NCI-H2196 (cell line): ENCODE results near the gene RCAN3.
"Not testable (repeated sequence)": the region's sequence is repeated elsewhere in the genome, so short reads cannot be mapped to it uniquely, and the experiment has no call there.

ENCODE experiments used
- DNase-seq: peaks from one replicate; lab custom pipeline; 2025; ENCODE audit not compliant: unreplicated experiment; lab: John Stamatoyannopoulos, UW

RCAN3 gene

DNA sequence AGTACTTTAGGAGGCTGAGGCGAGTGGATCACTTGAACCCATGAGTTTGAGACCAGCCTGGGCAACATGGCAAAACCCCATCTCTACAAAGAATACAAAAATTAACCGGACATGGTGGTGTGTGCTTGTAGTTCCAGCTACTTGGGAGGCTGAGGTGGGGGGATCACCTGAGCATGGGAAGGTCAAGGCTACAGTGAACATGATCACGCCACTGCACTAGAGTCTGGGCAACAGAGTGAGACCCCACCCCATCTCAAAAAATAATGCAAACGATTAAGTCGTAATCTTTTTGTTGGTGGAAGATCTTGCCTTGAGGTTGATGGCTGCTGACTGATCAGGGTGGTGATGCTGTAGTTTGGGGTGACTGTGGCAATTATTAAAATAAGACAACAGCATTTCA, 6.3 kb downstream of the RCAN3 start:
- no peak for DNase-seq

- DNase-seq: no peak
Measured at GRCh38 chr1:24513706-24514105, 11.1 kb downstream of the RCAN3 start.

GRCh38 chr1:24514946-24515345, 12.3 kb downstream of the RCAN3 start:
- no peak for DNase-seq

- DNase-seq: not testable (repeated sequence)
Measured at GRCh38 chr1:24515671-24516209, 13.1 kb downstream of the RCAN3 start.

DNA sequence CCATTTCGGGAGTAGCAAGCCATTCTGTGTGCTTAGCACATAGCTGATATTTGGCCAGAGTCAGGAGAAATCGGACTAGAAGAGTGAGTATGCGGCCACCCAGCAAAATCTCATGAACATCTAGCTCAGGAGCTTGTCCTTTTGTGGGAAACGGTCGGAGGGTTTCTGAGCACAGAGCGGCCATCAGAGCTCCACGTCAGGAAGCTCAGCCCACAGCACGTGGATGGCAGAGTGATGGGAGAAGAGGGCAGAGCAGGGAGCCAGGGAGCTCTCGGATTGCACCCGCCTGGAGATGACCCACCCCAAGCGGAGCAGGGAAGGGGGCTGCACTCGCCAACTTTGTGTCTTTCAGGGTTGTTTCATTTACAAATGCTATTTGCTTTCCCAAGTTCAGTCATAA, 13.9 kb downstream of the RCAN3 start:
- DNase-seq: no peak

GRCh38 chr1:24517898-24518297, 15.3 kb downstream of the RCAN3 start:
- DNase-seq: no peak

GRCh38 chr1:24520282-24520681, 17.6 kb downstream of the RCAN3 start:
- not testable (repeated sequence) for DNase-seq

GRCh38 chr1:24525606-24526005, 23.0 kb downstream of the RCAN3 start:
- DNase-seq: no peak

GRCh38 chr1:24526045-24526444, 23.4 kb downstream of the RCAN3 start:
- DNase-seq: no peak

- no peak for DNase-seq
Measured at GRCh38 chr1:24526940-24527542, 24.4 kb downstream of the RCAN3 start.

DNA sequence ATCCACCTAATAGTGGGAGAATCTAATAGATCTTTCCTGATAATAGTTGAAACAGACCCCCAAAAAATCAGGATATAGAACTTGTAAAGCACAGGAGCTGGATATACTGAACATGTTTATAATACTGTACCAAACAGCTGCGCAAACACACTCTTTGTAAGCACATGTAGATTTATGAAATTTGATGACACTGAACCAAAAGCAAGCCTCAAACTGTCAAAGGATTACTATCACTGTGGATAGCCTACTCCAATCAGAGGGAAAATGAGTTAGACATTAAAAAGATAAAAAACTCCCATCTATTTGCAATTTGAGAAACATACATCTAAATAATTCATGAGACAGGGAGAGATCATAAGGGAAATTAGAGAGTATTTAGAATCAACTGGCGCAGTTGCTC, 26.1 kb downstream of the RCAN3 start:
- peak; percentile 61 for DNase-seq

DNA sequence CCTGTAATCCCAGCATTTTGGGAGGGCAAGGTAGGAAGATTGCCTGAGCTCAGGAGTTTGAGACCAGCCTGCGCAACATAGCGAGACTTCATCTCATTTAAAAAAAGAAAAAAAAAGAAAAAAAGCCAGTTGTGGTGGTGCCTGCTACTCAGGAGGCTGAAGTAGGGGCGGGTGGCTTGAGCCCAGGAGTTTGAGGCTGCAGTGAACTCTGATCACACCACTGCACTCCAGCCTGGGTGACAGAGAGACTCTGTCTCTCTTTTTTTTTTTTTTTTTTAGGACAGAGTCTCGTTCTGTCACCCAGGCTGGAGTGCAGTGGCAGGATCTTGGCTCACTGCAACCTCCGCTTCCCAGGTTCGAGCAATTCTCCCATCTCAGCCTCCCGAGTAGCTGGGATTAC, 26.7 kb downstream of the RCAN3 start:
- DNase-seq: not testable (repeated sequence)

DNA sequence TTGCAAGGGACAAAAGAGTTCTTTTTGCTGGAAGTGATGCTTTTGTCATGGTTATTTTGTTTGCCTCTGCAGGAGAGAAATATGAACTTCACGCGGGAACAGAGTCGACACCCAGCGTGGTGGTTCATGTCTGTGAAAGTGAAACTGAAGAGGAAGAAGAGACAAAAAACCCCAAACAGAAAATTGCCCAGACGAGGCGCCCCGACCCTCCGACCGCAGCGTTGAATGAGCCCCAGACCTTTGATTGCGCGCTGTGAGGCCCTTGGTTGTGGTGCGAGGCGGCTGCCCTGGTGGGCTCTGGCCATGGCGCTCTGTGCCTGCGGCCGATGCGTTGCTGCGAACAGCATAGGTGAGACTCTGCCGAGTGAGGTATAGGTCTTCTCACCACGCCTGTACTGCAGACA, 32.4 kb downstream of the RCAN3 start:
- no peak for DNase-seq

DNA sequence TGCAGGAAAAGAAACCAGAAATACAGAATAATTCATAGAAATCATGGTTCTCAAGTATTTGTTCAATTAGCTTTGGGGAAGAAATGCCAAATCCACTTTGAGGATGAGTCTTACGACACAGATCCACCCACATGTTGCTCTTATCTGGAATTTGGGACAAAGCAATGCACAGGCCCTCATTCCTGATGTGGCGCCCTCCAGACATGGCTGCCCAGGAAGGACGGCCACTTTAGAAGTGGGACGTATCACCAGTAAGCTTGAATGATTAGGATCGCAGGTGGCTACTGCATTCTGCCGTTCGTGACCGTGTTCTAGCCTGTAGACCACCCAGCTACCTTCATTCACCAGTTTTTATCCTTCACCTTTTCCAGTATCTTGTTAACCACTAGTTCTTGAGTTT, 33.1 kb downstream of the RCAN3 start:
- no peak for DNase-seq

DNA sequence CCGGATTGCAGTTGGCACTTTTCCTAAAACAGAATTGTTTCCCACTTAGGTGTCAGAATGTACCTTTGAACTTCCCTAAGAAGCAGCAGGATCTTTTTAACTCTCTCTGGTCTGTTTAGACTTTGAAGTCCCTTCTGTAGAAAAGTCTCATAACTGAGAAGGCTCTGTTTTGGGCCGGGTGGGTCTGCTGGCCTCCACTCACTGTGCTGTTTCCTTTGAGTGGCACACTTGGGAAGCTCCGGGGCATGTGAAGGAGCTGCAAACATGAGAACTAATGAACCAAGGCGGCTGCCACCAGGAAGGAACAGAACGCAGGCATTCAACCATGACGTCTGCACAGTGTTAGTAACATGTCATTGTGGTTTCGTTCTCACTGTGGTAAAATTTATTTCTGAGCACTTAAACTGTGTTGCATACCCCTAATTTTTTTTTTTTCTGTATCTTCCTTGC, 33.8 kb downstream of the RCAN3 start:
- no peak for DNase-seq

DNA sequence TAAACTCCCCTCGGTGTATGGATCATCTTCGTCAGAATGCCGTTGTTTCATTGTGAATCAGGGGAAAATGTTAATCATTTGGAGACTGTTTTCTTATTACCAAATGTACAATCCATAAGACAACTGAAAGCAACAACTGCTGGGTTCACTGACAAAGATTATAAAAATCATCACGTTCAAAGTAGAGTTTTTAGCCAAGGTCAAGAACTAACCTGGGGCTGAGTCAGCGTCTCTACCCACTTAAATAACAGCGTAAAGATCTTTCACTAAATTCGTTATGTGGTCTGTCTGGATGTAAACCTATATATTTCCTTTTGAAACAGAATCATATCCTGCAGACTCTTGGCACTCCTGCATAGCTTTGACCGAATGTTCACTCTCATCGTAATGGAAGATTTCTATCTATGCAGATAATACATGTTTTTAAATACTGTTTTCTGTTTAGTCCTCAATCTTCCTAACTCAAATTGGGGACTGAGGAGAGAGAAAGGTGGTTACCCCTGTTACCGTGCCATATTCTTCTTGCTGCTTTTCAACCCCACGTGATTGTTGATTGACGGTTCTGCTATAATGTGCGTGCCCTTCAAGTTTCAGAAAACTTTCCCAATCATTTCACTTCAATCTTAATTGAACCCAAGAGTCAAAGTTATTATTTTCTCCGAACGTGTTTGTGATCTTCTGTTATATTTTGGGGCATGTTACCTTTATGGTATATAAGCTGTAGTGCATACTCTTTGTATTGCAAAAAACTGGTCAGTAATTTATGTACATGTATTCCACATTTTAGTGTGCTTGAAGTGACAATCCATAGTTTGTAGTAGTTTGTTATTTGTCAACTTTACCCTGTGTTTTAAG, 37.6 kb downstream of the RCAN3 start:
- no peak for DNase-seq

- no peak for DNase-seq
Measured at GRCh38 chr1:24540906-24541710, 38.5 kb downstream of the RCAN3 start.

- peak; percentile 33 for DNase-seq
Measured at GRCh38 chr1:24541711-24542346, 39.2 kb downstream of the RCAN3 start.

DNA sequence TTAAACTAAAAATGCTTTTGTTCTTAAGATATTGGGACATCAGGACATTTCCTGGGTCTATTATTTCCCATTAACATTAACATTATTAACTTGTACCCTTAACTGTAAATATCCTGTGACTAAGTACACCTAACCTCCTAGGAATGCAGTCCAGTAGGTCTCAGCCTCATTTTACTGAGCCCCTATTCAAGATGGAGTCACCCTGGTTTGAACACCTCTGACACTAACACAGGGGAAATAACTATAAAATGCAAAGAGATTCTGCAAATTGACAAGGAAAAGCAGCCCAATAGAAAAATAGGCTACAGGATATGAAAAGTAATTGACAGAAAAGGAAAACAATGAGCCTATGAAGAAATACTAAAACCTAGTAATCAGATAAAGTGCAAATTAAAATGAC, 41.6 kb downstream of the RCAN3 start:
- no peak for DNase-seq

- no peak for DNase-seq
Measured at GRCh38 chr1:24545662-24546061, 43.0 kb downstream of the RCAN3 start.

- no peak for DNase-seq
Measured at GRCh38 chr1:24547195-24547594, 44.6 kb downstream of the RCAN3 start.
